GM19438 (cell line): ENCODE results near the gene ARHGAP28.
"Not testable (repeated sequence)": the region's sequence is repeated elsewhere in the genome, so short reads cannot be mapped to it uniquely, and the experiment has no call there.

ENCODE experiments used
- ATAC-seq: cut with Tn5 transposase; IDR thresholded peaks from one replicate; pipeline ENCODE4 v1.9.1; 2021; ENCODE audit warnings: low read depth; ENCODE audit not compliant: unreplicated experiment

The ARHGAP28 gene

GRCh38 chr18:6807515-6808257, 78.2 kb downstream of the ARHGAP28 start:
- no peak for ATAC-seq

- no peak for ATAC-seq
Measured at GRCh38 chr18:6810191-6810590, 80.7 kb downstream of the ARHGAP28 start.

- ATAC-seq = no peak
Measured at GRCh38 chr18:6811816-6812215, 82.3 kb downstream of the ARHGAP28 start.

DNA sequence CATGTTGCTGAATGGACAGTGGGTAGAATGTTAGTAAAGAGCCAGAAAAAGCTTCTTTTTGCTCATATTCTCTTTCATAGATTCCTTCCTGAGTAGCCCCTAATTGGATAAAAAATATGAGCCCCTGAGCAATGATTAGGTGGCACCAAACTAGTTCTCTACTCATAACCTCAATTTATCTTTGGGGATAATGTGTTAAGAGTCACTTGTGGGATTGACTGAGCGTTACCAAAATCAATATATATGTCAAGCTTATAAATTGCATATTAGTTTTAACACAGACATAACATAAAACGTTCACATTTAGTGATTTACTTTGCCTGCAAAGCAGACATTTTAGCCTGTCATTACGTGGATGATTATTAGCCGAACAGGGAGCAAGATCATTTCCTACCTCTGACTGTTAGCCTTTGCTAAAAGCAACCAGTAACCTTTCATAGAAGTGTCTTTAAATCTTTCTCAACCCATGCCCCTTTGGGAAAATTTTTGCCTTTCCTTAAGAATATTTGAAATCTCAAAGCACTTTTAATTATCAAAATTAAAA, 85.4 kb downstream of the ARHGAP28 start:
- no peak for ATAC-seq

DNA sequence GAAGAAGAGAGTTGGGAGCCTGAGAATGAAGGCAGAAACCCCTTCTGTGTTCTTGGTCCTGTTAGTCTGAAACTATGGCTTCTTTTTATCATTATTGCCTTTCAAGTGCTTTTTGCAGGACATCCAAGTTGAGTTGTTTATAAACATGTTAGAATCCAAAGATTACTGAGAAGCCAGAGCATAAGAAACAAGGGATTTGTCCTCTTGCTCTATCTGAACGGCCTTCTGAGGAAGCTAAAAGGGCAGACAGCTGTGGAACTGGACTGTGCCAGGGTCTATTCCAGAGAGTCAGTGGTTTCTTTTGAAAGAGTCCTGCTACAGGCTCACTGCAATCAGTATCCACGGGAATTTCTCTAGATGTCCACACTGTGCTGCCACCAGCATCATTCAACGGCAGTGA, 86.6 kb downstream of the ARHGAP28 start:
- ATAC-seq = no peak

DNA sequence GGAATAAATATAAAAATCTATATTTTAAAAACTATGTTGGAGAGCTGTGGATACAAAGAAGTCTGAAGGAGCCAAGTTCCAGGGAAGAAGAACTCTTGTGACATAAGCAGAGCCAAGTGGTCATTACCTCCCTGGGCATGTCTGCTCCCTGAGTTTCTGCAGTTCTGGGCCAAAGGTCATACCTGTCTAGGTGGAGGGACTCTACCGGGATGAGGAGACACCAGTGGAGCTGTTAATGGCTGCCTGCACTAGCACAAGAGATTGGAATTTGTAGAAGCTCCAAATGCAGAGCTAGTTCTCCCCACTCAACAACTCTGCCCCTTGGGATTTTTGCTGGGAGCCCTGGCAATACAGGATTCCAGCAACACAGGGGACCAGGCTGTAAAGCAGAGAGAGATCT, 89.8 kb downstream of the ARHGAP28 start:
- ATAC-seq = no peak

DNA sequence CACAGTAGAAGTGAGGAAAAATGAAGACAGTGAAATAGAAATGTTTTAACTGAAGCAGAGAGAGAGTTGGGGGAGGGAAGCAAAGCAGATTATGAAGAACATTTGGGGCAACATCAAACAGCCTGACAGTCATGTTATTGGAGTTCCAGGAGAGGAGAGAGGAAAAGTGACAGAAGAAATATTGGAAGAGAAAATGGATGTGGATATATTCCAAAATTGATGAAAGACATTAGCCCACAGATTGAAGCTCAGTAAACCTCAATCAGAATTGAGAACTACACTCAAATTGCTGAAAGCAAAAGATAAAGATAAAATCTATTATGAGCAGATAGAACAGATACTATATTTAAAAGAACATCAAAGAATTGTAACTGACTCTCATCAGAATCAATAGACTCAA, 90.8 kb downstream of the ARHGAP28 start:
- no peak for ATAC-seq

DNA sequence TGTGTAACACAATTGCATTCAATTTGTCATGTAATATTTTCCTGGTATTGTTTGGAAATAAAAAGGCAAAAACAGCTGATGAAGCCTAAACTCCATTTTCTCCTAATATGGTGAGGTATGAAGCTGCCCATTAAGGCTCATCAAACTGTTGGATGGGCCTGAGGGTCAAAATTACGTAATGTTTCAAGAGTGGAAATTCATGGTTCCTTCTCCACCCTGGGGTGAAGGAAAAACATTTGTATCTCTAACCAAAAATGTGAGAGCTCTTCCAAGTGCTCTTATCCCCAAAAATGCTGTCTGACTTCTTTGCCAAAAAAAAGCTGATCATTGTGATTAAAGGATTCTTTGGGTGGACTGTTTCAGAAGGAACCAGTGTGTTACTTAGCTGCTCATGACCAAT, 91.8 kb downstream of the ARHGAP28 start:
- no peak for ATAC-seq

- not testable (repeated sequence) for ATAC-seq
Measured at GRCh38 chr18:6827161-6827560, 97.6 kb downstream of the ARHGAP28 start.

- ATAC-seq = not testable (repeated sequence)
Measured at GRCh38 chr18:6827566-6827965, 98.0 kb downstream of the ARHGAP28 start.

GRCh38 chr18:6830916-6831315, 101.4 kb downstream of the ARHGAP28 start:
- ATAC-seq = no peak

- ATAC-seq = no peak
Measured at GRCh38 chr18:6835345-6835744, 105.8 kb downstream of the ARHGAP28 start.

- ATAC-seq = no peak
Measured at GRCh38 chr18:6836331-6836730, 106.8 kb downstream of the ARHGAP28 start.

- ATAC-seq = no peak
Measured at GRCh38 chr18:6837904-6838303, 108.4 kb downstream of the ARHGAP28 start.

DNA sequence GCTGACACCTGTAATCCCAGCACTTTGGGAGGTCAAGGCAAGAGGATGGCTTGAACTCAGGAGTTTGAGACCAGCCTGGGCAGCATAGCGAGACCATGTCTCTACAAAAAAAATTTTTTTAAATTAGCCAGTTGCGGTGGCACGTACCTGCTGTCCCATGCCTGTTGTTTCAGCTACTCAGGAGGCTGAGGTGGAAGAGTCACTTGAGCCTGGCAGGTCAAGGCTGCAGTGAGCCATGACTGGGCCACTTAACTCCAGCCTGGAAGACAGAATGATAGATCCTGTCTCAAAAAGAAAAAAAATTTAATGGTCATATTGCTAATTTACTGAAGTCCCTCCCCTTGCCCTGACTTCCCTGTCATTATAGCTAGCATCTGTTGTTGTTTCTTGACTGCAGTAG, 112.6 kb downstream of the ARHGAP28 start:
- no peak for ATAC-seq

GRCh38 chr18:6843308-6843707, 113.8 kb downstream of the ARHGAP28 start:
- no peak for ATAC-seq

GRCh38 chr18:6845521-6845920, 116.0 kb downstream of the ARHGAP28 start:
- ATAC-seq = not testable (repeated sequence)

GRCh38 chr18:6850396-6850795, 120.9 kb downstream of the ARHGAP28 start:
- ATAC-seq = no peak

GRCh38 chr18:6851480-6851879, 122.0 kb downstream of the ARHGAP28 start:
- no peak for ATAC-seq

GRCh38 chr18:6854811-6855210, 125.3 kb downstream of the ARHGAP28 start:
- ATAC-seq = no peak

DNA sequence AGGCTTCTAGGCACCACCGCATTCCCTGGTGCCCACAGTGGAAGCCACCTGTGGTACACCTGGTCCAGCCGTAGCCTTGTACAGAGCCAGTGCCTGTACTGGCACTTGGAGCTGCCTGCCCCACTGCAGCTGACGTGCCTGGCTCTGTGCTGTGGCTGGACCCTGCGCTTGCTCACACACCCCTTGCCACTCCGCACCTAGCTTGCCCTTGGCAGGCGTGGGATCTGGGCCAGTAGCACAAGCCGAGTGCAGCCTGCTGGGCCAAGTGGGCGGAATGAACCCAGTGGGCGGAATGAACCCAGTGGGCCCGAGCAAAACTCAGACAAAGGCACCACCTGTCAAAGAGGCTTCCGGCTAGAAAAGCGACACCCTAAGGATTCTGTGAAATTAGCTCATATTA, 126.3 kb downstream of the ARHGAP28 start:
- ATAC-seq = no peak

DNA sequence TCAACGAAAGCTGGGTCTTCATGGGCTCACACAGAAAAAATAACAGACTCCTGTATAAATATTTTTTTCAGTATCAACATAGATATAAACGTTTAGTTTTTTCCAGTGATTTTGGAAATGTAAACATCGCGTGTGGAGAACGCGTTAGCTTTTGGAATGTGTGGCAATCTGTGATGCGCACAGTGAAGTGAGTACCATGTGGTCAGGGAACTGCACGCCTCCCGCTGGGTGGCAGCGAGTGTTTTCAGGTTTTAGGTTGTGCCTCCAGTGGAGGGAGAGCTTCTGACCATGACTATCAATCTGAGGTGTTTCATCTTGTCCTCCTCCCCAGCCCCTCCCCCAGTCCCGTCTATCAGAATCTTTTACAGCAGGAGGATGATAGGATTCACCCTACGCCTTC, 127.8 kb downstream of the ARHGAP28 start:
- no peak for ATAC-seq
